Testis (tissue), 3 donors: ENCODE measurements around the gene BACH2. TPM values are rescaled to one million over a fixed set of nuclear protein-coding genes. Genes with fewer than 3 reads are reported as not detected.

Experiments used
- DNase-seq: peaks from one replicate; pipeline ENCODE4 v3.0.0-alpha.2; 2019
- H3K27ac ChIP-seq, 2 donors: fragments of 200-600 bp; sonication (generic); one replicate each; pipeline ENCODE4 v1.5.1; 2019
- H3K27me3 ChIP-seq: fragments of 200-600 bp; sonication (generic); one replicate; pipeline ENCODE4 v1.5.1; 2019
- H3K36me3 ChIP-seq: fragments of 200-600 bp; sonication (generic); one replicate; pipeline ENCODE4 v1.5.1; 2017; ENCODE audit warnings: low read depth; ENCODE audit errors: missing control alignments
- H3K4me1 ChIP-seq: fragments of 200-600 bp; sonication (generic); one replicate; pipeline ENCODE4 v1.5.1; 2019
- H3K4me3 ChIP-seq, 2 donors: fragments of 200-600 bp; sonication (generic); one replicate each; pipeline ENCODE4 v1.5.1; 2017 to 2019
- H3K9me3 ChIP-seq: fragments of 200-600 bp; sonication (generic); one replicate; pipeline ENCODE4 v1.5.1; 2017
- CTCF ChIP-seq, 3 experiments: fragments of 450-650 bp in 2 of 3; fragments of 200-600 bp in 1 of 3; sonication (generic) in 1 of 3; IDR thresholded peaks; one replicate each; pipeline ENCODE4 v1.5.1; 2016 to 2019; ENCODE audit warnings: antibody characterized with exemption in 3 of 3, mild to moderate bottlenecking in 2 of 3, moderate library complexity in 1 of 3
- POLR2A ChIP-seq: fragments of 450-650 bp; IDR thresholded peaks from one replicate; pipeline ENCODE4 v1.6.1; 2017; ENCODE audit warnings: antibody characterized with exemption, mild to moderate bottlenecking, moderate library complexity
- WGBS, 2 donors: methylation state at CpG; one replicate each; pipeline ENCODE4 v1.1.5; 2018; 5-methylcytosine and 5-hydroxymethylcytosine counted together
- intact Hi-C: fragments of 100-400 bp; cut with DNase I; formaldehyde crosslinking; loops from one replicate; pipeline ENCODE4 v1.15.1; 2023; ENCODE audit warnings: low total_unique reads
- polyA plus RNA-seq: library from polyadenylated mRNA; stranded (reverse); fragments of 350-450 nt; fragmentation: Illumina TruSeq; extraction: RNeasy Lipid Tissue Mini Kit (QIAGEN cat#74804); gene quantifications from one replicate; pipeline ENCODE4 v1.2.3, GENCODE V29; 2014; ENCODE audit warnings: low read depth, low replicate concordance; ENCODE audit not compliant: insufficient read depth
- total RNA-seq, 2 donors: library from RNA; depleted of rRNA; stranded (reverse); fragments of >200 nt; gene quantifications; one replicate each; pipeline ENCODE4 v1.2.3, GENCODE V29; 2016

The BACH2 gene
- total and polyA plus RNA-seq, 3 donors from 2014 or later: 5.0 to 8.3 (median 6.5) TPM

GRCh38 chr6:90294614-90294988 is 2.0 kb downstream of the BACH2 start:
- intact Hi-C loops: no loop called here
- Histone ChIP-seq H3K4me1 (peaks cover 6% of the 10 kb centered on the region), H3K4me3 (peak overlapping the region; percentile 75 to 78), H3K27ac (no peak overlapping the region), H3K9me3 (no peaks in the 10 kb centered on the region), H3K27me3 (no peaks in the 10 kb centered on the region), H3K36me3 (no peaks in the 10 kb centered on the region)
- DNase-seq: no peak
- TF ChIP-seq POLR2A: no peak
- no peak for TF ChIP-seq CTCF (IDR thresholded peaks at IDR 0.05)
- WGBS, 2 donors: 35 to 43% methylated on average over 15 of the region's 15 CpGs

- TF ChIP-seq CTCF (IDR thresholded peaks at IDR 0.05) (no peak), POLR2A (no peak)
- Histone ChIP-seq H3K4me1 (peaks cover 6% of the 10 kb centered on the region), H3K27me3 (no peaks in the 10 kb centered on the region), H3K27ac (no peak overlapping the region), H3K4me3 (no peak overlapping the region), H3K36me3 (no peaks in the 10 kb centered on the region), H3K9me3 (no peaks in the 10 kb centered on the region)
- no peak for DNase-seq
- WGBS, 2 donors: 64 to 81% methylated on average over 5 of the region's 5 CpGs
- intact Hi-C loops: no loop called here
Observed at GRCh38 chr6:90294008-90294511, 2.6 kb downstream of the BACH2 start.

GRCh38 chr6:90293319-90293953 is 3.2 kb downstream of the BACH2 start:
- intact Hi-C loops: no loop called here
- 81 to 92% methylated on average over 3 of the region's 3 CpGs for WGBS, 2 donors
- H3K27me3 ChIP-seq: no peaks in the 10 kb centered on the region
- DNase-seq: no peak
- no peak overlapping the region for H3K4me3 ChIP-seq
- no peaks in the 10 kb centered on the region for H3K9me3 ChIP-seq
- TF ChIP-seq POLR2A (no peak), CTCF (IDR thresholded peaks at IDR 0.05) (no peak)
- peaks cover 6% of the 10 kb centered on the region for H3K4me1 ChIP-seq
- no peak overlapping the region for H3K27ac ChIP-seq
- no peaks in the 10 kb centered on the region for H3K36me3 ChIP-seq

- Histone ChIP-seq H3K9me3 (no peaks in the 10 kb centered on the region), H3K36me3 (no peaks in the 10 kb centered on the region), H3K27me3 (no peaks in the 10 kb centered on the region), H3K27ac (no peak overlapping the region), H3K4me3 (no peak overlapping the region), H3K4me1 (peaks cover 6% of the 10 kb centered on the region)
- WGBS, 2 donors: 92 to 93% methylated on average over 4 of the region's 4 CpGs
- no peak for TF ChIP-seq POLR2A
- TF ChIP-seq CTCF (IDR thresholded peaks at IDR 0.05): no peak
- no peak for DNase-seq
- intact Hi-C loops: no loop called here
Observed at GRCh38 chr6:90291565-90291964, 5.1 kb downstream of the BACH2 start.
